Thyroid gland (tissue), 4 donors: ENCODE data around the gene ABHD12.

ENCODE experiments used
- POLR2A ChIP-seq, 2 donors: fragments of 450-650 bp; IDR thresholded peaks; one replicate each; pipeline ENCODE4 v1.6.1; 2017; ENCODE audit warnings: antibody characterized with exemption in 2 of 2, mild to moderate bottlenecking in 2 of 2, moderate library complexity in 1 of 2
- TF ChIP-seq, protein P1 (sequence below), 6 experiments: fragments of 200-600 bp in 3 of 6; fragments of 450-650 bp in 3 of 6; sonication (generic) in 3 of 6; IDR thresholded peaks; one replicate each; pipeline ENCODE4 v1.5.1; 2016 to 2019; ENCODE audit warnings: antibody characterized with exemption in 6 of 6, mild to moderate bottlenecking in 2 of 6, inconsistent platforms in 1 of 6, moderate library complexity in 1 of 6

DNA sequence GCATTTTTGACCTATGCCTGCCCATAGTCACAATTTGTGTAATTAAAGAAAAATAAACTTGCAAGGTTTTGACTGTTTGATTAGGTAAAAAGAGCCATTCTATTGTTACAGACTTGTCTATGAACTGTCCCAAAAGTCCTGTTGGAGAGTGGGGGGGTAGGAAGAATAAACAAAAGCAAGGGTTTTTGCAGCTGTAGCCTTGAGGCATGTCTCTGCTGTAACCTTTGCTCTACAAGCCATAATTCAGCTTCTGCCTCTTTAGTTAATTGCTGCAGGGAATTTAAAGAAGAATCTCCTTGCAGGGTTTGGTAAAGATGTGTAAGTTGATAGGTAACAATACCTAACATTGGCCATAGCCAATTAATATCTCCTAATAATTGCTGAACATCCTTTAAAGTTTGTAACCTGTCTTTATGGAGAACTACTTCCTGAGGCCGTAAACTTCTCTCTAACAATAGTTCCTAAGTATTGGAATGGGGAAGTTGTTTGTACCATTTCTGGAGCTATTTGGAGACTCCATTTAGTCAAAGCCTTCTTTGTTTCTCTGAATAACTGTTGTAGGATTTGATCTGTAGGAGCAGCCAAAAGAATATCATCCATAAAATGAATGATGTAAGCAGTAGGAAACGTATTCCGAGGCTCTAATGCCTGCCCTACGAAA is 7.9 kb upstream of the ABHD12 start:
- TF ChIP-seq, protein P1, sequence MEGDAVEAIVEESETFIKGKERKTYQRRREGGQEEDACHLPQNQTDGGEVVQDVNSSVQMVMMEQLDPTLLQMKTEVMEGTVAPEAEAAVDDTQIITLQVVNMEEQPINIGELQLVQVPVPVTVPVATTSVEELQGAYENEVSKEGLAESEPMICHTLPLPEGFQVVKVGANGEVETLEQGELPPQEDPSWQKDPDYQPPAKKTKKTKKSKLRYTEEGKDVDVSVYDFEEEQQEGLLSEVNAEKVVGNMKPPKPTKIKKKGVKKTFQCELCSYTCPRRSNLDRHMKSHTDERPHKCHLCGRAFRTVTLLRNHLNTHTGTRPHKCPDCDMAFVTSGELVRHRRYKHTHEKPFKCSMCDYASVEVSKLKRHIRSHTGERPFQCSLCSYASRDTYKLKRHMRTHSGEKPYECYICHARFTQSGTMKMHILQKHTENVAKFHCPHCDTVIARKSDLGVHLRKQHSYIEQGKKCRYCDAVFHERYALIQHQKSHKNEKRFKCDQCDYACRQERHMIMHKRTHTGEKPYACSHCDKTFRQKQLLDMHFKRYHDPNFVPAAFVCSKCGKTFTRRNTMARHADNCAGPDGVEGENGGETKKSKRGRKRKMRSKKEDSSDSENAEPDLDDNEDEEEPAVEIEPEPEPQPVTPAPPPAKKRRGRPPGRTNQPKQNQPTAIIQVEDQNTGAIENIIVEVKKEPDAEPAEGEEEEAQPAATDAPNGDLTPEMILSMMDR (IDR thresholded peaks at IDR 0.05) = no peak
- TF ChIP-seq POLR2A (IDR thresholded peaks at IDR 0.05) = no peak
